HEK293 (cell line): Measurements from ENCODE around the gene FOXL2.

ENCODE experiments used
- CTCF ChIA-PET: fragments of 350-600 bp; formaldehyde crosslinking; extraction: SDS; loops from one replicate; lab custom pipeline; 2021; ENCODE audit warnings: antibody characterized with exemption; lab: Yijun Ruan, JAX
- POLR2A ChIA-PET: fragments of 300-600 bp; formaldehyde crosslinking; extraction: SDS; loops from one replicate; lab custom pipeline; 2020; ENCODE audit warnings: antibody characterized with exemption, inconsistent platforms; lab: Yijun Ruan, JAX
- H3K27ac ChIP-seq: fragments of 200-500 bp; sonication (Bioruptor generic); 2 replicates; pipeline ENCODE4 v1.5.1; 2014; ENCODE audit warnings: low read depth, low read length, control low read depth, inconsistent platforms; ENCODE audit errors: extremely low read depth
- H3K36me3 ChIP-seq, 2 experiments: fragments of 200-500 bp in 1 of 2; sonication (Bioruptor generic) in 1 of 2; 1 replicate in 1 of 2; 2 replicates in 1 of 2; pipeline ENCODE4 v1.5.1; 2014 to 2017; ENCODE audit warnings: inconsistent platforms in 2 of 2, low read length in 2 of 2; ENCODE audit not compliant: control insufficient read depth in 2 of 2, insufficient read depth in 1 of 2
- H3K4me1 ChIP-seq: fragments of 200-500 bp; sonication (Bioruptor generic); 2 replicates; pipeline ENCODE4 v1.5.1; 2014; ENCODE audit warnings: mild to moderate bottlenecking, low read length, inconsistent platforms; ENCODE audit not compliant: control insufficient read depth, insufficient read depth
- H3K4me3 ChIP-seq: 2 replicates; pipeline ENCODE4 v1.5.1; 2011; ENCODE audit warnings: low read depth, mild to moderate bottlenecking, control low read depth, low read length, moderate library complexity
- H3K9me3 ChIP-seq: fragments of 200-500 bp; sonication (Bioruptor generic); 2 replicates; pipeline ENCODE4 v1.5.1; 2014; ENCODE audit warnings: low read depth, low read length, inconsistent platforms; ENCODE audit not compliant: control insufficient read depth, insufficient read depth
- BCL11A ChIP-seq: fragments of 450-650 bp; formaldehyde crosslinking; IDR thresholded peaks from 2 replicates; pipeline ENCODE4 v1.5.1; 2016; ENCODE audit warnings: low read depth, missing biosample characterization, missing genetic modification characterization
- KLF10 ChIP-seq: fragments of 450-650 bp; IDR thresholded peaks from 2 replicates; pipeline ENCODE4 v1.5.1; 2018; ENCODE audit warnings: missing biosample characterization, mild to moderate bottlenecking, missing genetic modification characterization
- MYNN ChIP-seq: fragments of 450-650 bp; formaldehyde crosslinking; IDR thresholded peaks from 2 replicates; pipeline ENCODE4 v1.5.1; 2016; ENCODE audit warnings: missing biosample characterization, missing genetic modification characterization, borderline replicate concordance
- PATZ1 ChIP-seq: fragments of 450-650 bp; formaldehyde crosslinking; IDR thresholded peaks from 2 replicates; pipeline ENCODE4 v1.5.1; 2016; ENCODE audit warnings: missing biosample characterization, missing genetic modification characterization
- YY2 ChIP-seq: fragments of 450-650 bp; formaldehyde crosslinking; IDR thresholded peaks from 2 replicates; pipeline ENCODE4 v1.5.1; 2016; ENCODE audit warnings: missing biosample characterization, missing genetic modification characterization
- ZNF114 ChIP-seq: fragments of 450-650 bp; formaldehyde crosslinking; IDR thresholded peaks from 2 replicates; pipeline ENCODE4 v1.5.0; 2017; ENCODE audit warnings: missing biosample characterization, missing genetic modification characterization
- ZNF23 ChIP-seq: fragments of 450-650 bp; formaldehyde crosslinking; IDR thresholded peaks from 2 replicates; pipeline ENCODE4 v1.5.1; 2016; ENCODE audit warnings: missing biosample characterization, missing genetic modification characterization, borderline replicate concordance
- ZNF292 ChIP-seq: fragments of 450-650 bp; formaldehyde crosslinking; IDR thresholded peaks from 2 replicates; pipeline ENCODE4 v1.5.1; 2016; ENCODE audit warnings: low read depth, missing biosample characterization, missing genetic modification characterization, borderline replicate concordance
- ZNF324 ChIP-seq: fragments of 450-650 bp; formaldehyde crosslinking; IDR thresholded peaks from 2 replicates; pipeline ENCODE4 v1.5.1; 2016; ENCODE audit warnings: missing biosample characterization, missing genetic modification characterization
- ZNF366 ChIP-seq: fragments of 450-650 bp; formaldehyde crosslinking; conservative IDR thresholded peaks from 2 replicates; pipeline ENCODE4 v1.5.1; 2016; ENCODE audit warnings: missing biosample characterization, missing genetic modification characterization
- ZNF416 ChIP-seq: fragments of 450-650 bp; formaldehyde crosslinking; IDR thresholded peaks from 2 replicates; pipeline ENCODE4 v1.5.1; 2016; ENCODE audit warnings: missing biosample characterization, missing genetic modification characterization
- ZNF529 ChIP-seq: fragments of 450-650 bp; formaldehyde crosslinking; IDR thresholded peaks from 2 replicates; pipeline ENCODE4 v1.5.1; 2017; ENCODE audit warnings: missing genetic modification characterization, missing biosample characterization; ENCODE audit not compliant: insufficient replicate concordance
- ZNF530 ChIP-seq: fragments of 450-650 bp; formaldehyde crosslinking; IDR thresholded peaks from 2 replicates; pipeline ENCODE4 v1.5.1; 2016; ENCODE audit warnings: low read depth, missing biosample characterization, missing genetic modification characterization
- ZNF560 ChIP-seq: fragments of 450-650 bp; formaldehyde crosslinking; IDR thresholded peaks from 2 replicates; pipeline ENCODE4 v1.5.1; 2017; ENCODE audit warnings: missing biosample characterization, missing genetic modification characterization, borderline replicate concordance
- ZNF571 ChIP-seq: fragments of 450-650 bp; formaldehyde crosslinking; IDR thresholded peaks from 2 replicates; pipeline ENCODE4 v1.5.0; 2017; ENCODE audit warnings: missing biosample characterization, missing genetic modification characterization
- ZNF623 ChIP-seq: fragments of 450-650 bp; formaldehyde crosslinking; IDR thresholded peaks from 2 replicates; pipeline ENCODE4 v1.5.1; 2016; ENCODE audit warnings: missing biosample characterization, missing genetic modification characterization
- ZNF624 ChIP-seq: fragments of 450-650 bp; formaldehyde crosslinking; IDR thresholded peaks from 2 replicates; pipeline ENCODE4 v1.5.1; 2017; ENCODE audit warnings: missing biosample characterization, missing genetic modification characterization
- ZNF707 ChIP-seq: fragments of 450-650 bp; formaldehyde crosslinking; IDR thresholded peaks from 2 replicates; pipeline ENCODE4 v1.5.1; 2016; ENCODE audit warnings: missing biosample characterization, missing genetic modification characterization
- ZNF747 ChIP-seq: fragments of 450-650 bp; formaldehyde crosslinking; IDR thresholded peaks from 2 replicates; pipeline ENCODE4 v1.5.1; 2016; ENCODE audit warnings: missing biosample characterization, missing genetic modification characterization
- ZNF785 ChIP-seq: fragments of 450-650 bp; formaldehyde crosslinking; IDR thresholded peaks from 2 replicates; pipeline ENCODE4 v1.5.1; 2016; ENCODE audit warnings: missing biosample characterization, missing genetic modification characterization
- ZNF830 ChIP-seq: fragments of 450-650 bp; IDR thresholded peaks from 2 replicates; pipeline ENCODE4 v1.5.0; 2018; ENCODE audit warnings: missing biosample characterization, missing genetic modification characterization, low read depth, mild to moderate bottlenecking, moderate library complexity
- ZSCAN16 ChIP-seq: fragments of 450-650 bp; formaldehyde crosslinking; IDR thresholded peaks from 2 replicates; pipeline ENCODE4 v1.5.1; 2016; ENCODE audit warnings: missing biosample characterization, missing genetic modification characterization
- ZSCAN4 ChIP-seq: fragments of 450-650 bp; formaldehyde crosslinking; IDR thresholded peaks from 2 replicates; pipeline ENCODE4 v1.5.1; 2017; ENCODE audit warnings: missing biosample characterization, missing genetic modification characterization
- TF ChIP-seq, protein P1 (sequence below): fragments of 450-650 bp; formaldehyde crosslinking; IDR thresholded peaks from 2 replicates; pipeline ENCODE4 v1.5.1; 2017; ENCODE audit warnings: missing biosample characterization, missing genetic modification characterization
- TF ChIP-seq, protein P2 (sequence below): fragments of 450-650 bp; formaldehyde crosslinking; IDR thresholded peaks from 2 replicates; pipeline ENCODE4 v1.5.1; 2016; ENCODE audit warnings: missing biosample characterization, missing genetic modification characterization
- TF ChIP-seq, protein P3 (sequence below): fragments of 450-650 bp; formaldehyde crosslinking; IDR thresholded peaks from 2 replicates; pipeline ENCODE4 v1.5.1; 2016; ENCODE audit warnings: missing biosample characterization, missing genetic modification characterization

Gene FOXL2

GRCh38 chr3:138971766-138972320 is 24.9 kb upstream of the FOXL2 start (continued):
- no peak for TF ChIP-seq ZNF114
- TF ChIP-seq ZNF23 (tag by site-specific recombination), result no peak
- no peak for TF ChIP-seq ZNF366
- no peak for TF ChIP-seq ZNF623
- no peak for TF ChIP-seq ZNF560 (tag by site-specific recombination)
- TF ChIP-seq KLF10, result no peak
- TF ChIP-seq ZNF785 (tag by site-specific recombination), result no peak

DNA sequence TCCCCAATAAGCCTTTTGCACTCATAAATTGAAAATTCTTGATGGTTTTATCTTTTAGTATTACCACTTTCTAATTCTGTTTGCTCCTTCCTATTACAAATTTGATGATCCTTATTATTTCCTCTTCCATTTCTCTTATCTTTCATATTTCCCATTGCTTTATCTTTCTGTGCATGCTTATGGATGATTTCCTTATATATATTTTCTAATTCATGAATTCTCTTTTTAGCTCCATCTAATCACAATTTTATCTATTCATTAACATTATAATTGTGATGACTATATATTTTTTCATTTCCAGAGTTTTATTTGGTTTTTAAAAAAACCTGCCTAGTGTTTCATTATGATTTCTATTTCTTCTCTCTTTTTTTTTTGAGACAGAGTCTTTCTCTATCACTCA is 18.0 kb upstream of the FOXL2 start:
- ChIA-PET CTCF (interaction anchor here (0.8 to 1.0 kb wide), 4 partner anchors 29 to 1844 kb away, joined by 3 to 5 read pairs (median 4); no protein-coding TSS in a partner anchor), POLR2A (no interaction called here)
- H3K4me3 ChIP-seq, result no peak overlapping the region
- H3K27ac ChIP-seq, result no peak overlapping the region
- no peaks in the 10 kb centered on the region for H3K4me1 ChIP-seq
- H3K36me3 ChIP-seq, result no peaks in the 10 kb centered on the region
- no peaks in the 10 kb centered on the region for H3K9me3 ChIP-seq
- TF ChIP-seq ZNF830 (tag by site-specific recombination), result no peak
- TF ChIP-seq ZNF529, result no peak
- no peak for TF ChIP-seq ZSCAN4
- no peak for TF ChIP-seq ZNF624 (tag by site-specific recombination)

- H3K4me1 ChIP-seq, result no peaks in the 10 kb centered on the region
- no peaks in the 10 kb centered on the region for H3K36me3 ChIP-seq
- POLR2A ChIA-PET, result no interaction called here
- no peak overlapping the region for H3K27ac ChIP-seq
- CTCF ChIA-PET, result interaction anchor here (0.7 to 1.0 kb wide), 3 partner anchors 28 to 1845 kb away, joined by 3 to 4 read pairs (median 4); no protein-coding TSS in a partner anchor
- H3K4me3 ChIP-seq, result no peak overlapping the region
- no peak for TF ChIP-seq PATZ1 (tag by site-specific recombination)
- TF ChIP-seq, protein P1, sequence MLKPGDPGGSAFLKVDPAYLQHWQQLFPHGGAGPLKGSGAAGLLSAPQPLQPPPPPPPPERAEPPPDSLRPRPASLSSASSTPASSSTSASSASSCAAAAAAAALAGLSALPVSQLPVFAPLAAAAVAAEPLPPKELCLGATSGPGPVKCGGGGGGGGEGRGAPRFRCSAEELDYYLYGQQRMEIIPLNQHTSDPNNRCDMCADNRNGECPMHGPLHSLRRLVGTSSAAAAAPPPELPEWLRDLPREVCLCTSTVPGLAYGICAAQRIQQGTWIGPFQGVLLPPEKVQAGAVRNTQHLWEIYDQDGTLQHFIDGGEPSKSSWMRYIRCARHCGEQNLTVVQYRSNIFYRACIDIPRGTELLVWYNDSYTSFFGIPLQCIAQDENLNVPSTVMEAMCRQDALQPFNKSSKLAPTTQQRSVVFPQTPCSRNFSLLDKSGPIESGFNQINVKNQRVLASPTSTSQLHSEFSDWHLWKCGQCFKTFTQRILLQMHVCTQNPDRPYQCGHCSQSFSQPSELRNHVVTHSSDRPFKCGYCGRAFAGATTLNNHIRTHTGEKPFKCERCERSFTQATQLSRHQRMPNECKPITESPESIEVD (tag by site-specific recombination), result no peak
- TF ChIP-seq ZNF292, result no peak
- TF ChIP-seq, protein P2, sequence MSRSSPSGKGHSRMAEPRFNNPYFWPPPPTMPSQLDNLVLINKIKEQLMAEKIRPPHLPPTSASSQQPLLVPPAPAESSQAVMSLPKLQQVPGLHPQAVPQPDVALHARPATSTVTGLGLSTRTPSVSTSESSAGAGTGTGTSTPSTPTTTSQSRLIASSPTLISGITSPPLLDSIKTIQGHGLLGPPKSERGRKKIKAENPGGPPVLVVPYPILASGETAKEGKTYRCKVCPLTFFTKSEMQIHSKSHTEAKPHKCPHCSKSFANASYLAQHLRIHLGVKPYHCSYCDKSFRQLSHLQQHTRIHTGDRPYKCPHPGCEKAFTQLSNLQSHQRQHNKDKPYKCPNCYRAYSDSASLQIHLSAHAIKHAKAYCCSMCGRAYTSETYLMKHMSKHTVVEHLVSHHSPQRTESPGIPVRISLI (tag by site-specific recombination), result no peak
- TF ChIP-seq ZNF707, result no peak
- TF ChIP-seq ZNF416 (tag by site-specific recombination), result no peak
- no peak for TF ChIP-seq ZNF747 (tag by site-specific recombination)
- no peak for TF ChIP-seq YY2 (tag by site-specific recombination)
- no peak for TF ChIP-seq ZNF324 (tag by site-specific recombination)
- TF ChIP-seq BCL11A (tag by site-specific recombination), result no peak
- TF ChIP-seq MYNN (tag by site-specific recombination), result no peak
- TF ChIP-seq ZSCAN16 (tag by site-specific recombination), result no peak
- no peak for TF ChIP-seq ZNF530 (tag by site-specific recombination)
- TF ChIP-seq ZNF571 (tag by site-specific recombination), result no peak
- TF ChIP-seq, protein P3, sequence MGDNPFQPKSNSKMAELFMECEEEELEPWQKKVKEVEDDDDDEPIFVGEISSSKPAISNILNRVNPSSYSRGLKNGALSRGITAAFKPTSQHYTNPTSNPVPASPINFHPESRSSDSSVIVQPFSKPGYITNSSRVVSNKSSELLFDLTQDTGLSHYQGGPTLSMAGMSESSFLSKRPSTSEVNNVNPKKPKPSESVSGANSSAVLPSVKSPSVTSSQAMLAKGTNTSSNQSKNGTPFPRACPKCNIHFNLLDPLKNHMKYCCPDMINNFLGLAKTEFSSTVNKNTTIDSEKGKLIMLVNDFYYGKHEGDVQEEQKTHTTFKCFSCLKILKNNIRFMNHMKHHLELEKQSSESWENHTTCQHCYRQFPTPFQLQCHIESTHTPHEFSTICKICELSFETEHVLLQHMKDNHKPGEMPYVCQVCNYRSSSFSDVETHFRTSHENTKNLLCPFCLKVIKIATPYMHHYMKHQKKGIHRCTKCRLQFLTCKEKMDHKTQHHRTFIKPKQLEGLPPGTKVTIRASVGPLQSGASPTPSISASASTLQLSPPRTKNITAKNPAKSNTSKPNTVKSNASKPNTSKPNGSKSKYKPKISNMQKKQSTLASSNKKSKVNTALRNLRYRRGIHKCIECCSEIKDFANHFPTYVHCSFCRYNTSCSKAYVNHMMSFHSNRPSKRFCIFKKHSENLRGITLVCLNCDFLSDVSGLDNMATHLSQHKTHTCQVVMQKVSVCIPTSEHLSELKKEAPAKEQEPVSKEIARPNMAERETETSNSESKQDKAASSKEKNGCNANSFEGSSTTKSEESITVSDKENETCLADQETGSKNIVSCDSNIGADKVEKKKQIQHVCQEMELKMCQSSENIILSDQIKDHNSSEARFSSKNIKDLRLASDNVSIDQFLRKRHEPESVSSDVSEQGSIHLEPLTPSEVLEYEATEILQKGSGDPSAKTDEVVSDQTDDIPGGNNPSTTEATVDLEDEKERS, result no peak
- H3K9me3 ChIP-seq, result no peaks in the 10 kb centered on the region
Measured at GRCh38 chr3:138964264-138964663, 17.3 kb upstream of the FOXL2 start.
